ENCODE measurements around the gene C21orf58. TPM values are rescaled to one million over a fixed set of nuclear protein-coding genes. Genes with fewer than 3 reads are reported as not detected.

Gene C21orf58
- polyA plus RNA-seq, 1 of the 3 experiments (the other 2 are of a cell fraction): 9.7 TPM

DNA sequence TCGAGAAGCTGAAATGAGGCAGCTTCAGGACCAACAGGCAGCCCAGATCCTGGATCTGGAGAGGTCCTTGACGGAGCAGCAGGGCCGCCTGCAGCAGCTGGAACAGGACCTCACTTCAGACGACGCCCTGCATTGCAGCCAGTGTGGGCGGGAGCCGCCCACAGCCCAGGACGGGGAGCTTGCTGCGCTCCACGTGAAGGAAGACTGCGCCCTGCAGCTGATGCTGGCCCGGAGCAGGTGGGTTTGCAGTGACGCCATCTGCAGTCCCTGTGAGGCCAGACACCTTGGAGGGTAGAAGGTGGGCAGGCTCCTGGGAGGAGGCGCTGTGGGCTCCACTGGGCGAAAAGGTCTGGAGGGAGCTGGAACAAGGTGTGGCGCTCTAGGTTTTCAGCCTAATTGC is 40.0 kb upstream of the C21orf58 start:
- Histone ChIP-seq H3K4me1 (ENCODE audit: control insufficient read depth in 1 of 2, insufficient read depth in 2 of 2, low read depth in 1 of 2, low read length in 1 of 2) (no peaks in the 10 kb centered on the region), H3K4me2 (no peak overlapping the region), H3K4me3 (ENCODE audit: low read depth in 2 of 2, low read length in 1 of 2) (no peak overlapping the region), H3K36me3 (replicated peaks in 1 of 2; ENCODE audit: control insufficient read depth in 1 of 2, insufficient read depth in 2 of 2, low read length in 1 of 2) (peaks cover 24 to 35% of the 10 kb centered on the region in 2 experiments), H3K9me2 (no peaks in the 10 kb centered on the region), H3K9ac (no peak overlapping the region), H3K27ac (ENCODE audit: low read depth in 2 of 2, low read length in 1 of 2) (no peak overlapping the region), H3F3A (replicated peaks; ENCODE audit: insufficient read depth) (no peaks in the 10 kb centered on the region), H4K20me1 (ENCODE audit: insufficient read depth) (no peaks in the 10 kb centered on the region), H3K9me3 (no peaks in the 10 kb centered on the region), H3K79me2 (ENCODE audit: insufficient read depth) (peaks cover 17% of the 10 kb centered on the region), H2AFZ (ENCODE audit: low read depth) (no peak overlapping the region), H3K27me3 (ENCODE audit: insufficient read depth) (no peaks in the 10 kb centered on the region)
- DNase-seq: no peak
- TF ChIP-seq YY1 (IDR thresholded peaks at IDR 0.05; ENCODE audit: low read depth): no peak
- TF ChIP-seq, protein P1, sequence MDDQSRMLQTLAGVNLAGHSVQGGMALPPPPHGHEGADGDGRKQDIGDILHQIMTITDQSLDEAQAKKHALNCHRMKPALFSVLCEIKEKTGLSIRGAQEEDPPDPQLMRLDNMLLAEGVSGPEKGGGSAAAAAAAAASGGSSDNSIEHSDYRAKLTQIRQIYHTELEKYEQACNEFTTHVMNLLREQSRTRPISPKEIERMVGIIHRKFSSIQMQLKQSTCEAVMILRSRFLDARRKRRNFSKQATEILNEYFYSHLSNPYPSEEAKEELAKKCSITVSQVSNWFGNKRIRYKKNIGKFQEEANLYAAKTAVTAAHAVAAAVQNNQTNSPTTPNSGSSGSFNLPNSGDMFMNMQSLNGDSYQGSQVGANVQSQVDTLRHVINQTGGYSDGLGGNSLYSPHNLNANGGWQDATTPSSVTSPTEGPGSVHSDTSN (IDR thresholded peaks at IDR 0.05): no peak
- TF ChIP-seq NFIC (IDR thresholded peaks at IDR 0.05; ENCODE audit: borderline replicate concordance): no peak
- no peak for TF ChIP-seq FOXJ3 (CRISPR knock-in tag; IDR thresholded peaks at IDR 0.05)
- TF ChIP-seq GABPA (IDR thresholded peaks at IDR 0.05; ENCODE audit: low read depth): no peak
- POLR2A ChIA-PET: no interaction called here
- WGBS (ENCODE audit: low lambda C conversion rate): 89% methylated on average over 14 of the region's 16 CpGs
- CTCF ChIA-PET: interaction anchor here (0.8 kb wide), 1 partner anchor 35 kb away, joined by 3 read pairs; no protein-coding TSS in a partner anchor

DNA sequence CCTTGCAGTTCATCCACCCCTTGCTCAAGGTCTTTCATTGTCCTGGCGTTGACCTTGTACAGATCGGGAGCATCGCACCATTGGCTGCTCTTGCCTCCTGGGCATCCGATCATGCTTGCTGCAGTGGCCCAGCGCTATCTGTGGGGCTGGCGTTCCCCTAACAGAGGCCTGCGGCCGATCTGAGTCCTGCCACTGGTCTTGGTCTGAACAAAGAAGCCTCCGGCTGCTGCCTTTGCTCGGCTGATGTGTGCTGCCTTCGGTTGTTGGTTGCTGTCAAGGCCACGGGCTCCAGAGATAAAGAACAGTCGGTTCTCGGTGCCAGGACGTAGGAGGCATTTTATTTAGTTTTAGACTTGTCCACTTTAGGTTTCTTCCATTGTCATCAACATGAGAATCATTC is 39.3 kb upstream of the C21orf58 start:
- no peak overlapping the region for H3K27ac ChIP-seq (ENCODE audit: low read depth in 2 of 2, low read length in 1 of 2)
- no peak overlapping the region for H3K4me3 ChIP-seq (ENCODE audit: low read depth in 2 of 2, low read length in 1 of 2)
- TF ChIP-seq TEAD4 (IDR thresholded peaks at IDR 0.05; ENCODE audit: borderline replicate concordance, insufficient read depth) (no peak), POLR2AphosphoS5 (IDR thresholded peaks at IDR 0.05; ENCODE audit: low read depth, low read length) (no peak), JUND (IDR thresholded peaks at IDR 0.05) (no peak)
- H3K4me1 ChIP-seq (ENCODE audit: control insufficient read depth in 1 of 2, insufficient read depth in 2 of 2, low read depth in 1 of 2, low read length in 1 of 2): no peaks in the 10 kb centered on the region
- POLR2A ChIA-PET: no interaction called here
- H3K9me2 ChIP-seq: no peaks in the 10 kb centered on the region
- peaks cover 24 to 39% of the 10 kb centered on the region in 2 experiments for H3K36me3 ChIP-seq (replicated peaks in 1 of 2; ENCODE audit: control insufficient read depth in 1 of 2, insufficient read depth in 2 of 2, low read length in 1 of 2)
- no peak overlapping the region for H3K9ac ChIP-seq
- H3K4me2 ChIP-seq: no peak overlapping the region
- H3K79me2 ChIP-seq (ENCODE audit: insufficient read depth): peaks cover 11% of the 10 kb centered on the region; the same call in 1 of the 2 replicates
- H3K27me3 ChIP-seq (ENCODE audit: insufficient read depth): no peaks in the 10 kb centered on the region
- H3K9me3 ChIP-seq: no peaks in the 10 kb centered on the region
- WGBS (ENCODE audit: low lambda C conversion rate): 96% methylated on average over 5 of the region's 15 CpGs
- no peak overlapping the region for H2AFZ ChIP-seq (ENCODE audit: low read depth)
- H4K20me1 ChIP-seq (ENCODE audit: insufficient read depth): no peaks in the 10 kb centered on the region
- no peaks in the 10 kb centered on the region for H3F3A ChIP-seq (replicated peaks; ENCODE audit: insufficient read depth)
- CTCF ChIA-PET: no interaction called here
- DNase-seq: no peak

DNA sequence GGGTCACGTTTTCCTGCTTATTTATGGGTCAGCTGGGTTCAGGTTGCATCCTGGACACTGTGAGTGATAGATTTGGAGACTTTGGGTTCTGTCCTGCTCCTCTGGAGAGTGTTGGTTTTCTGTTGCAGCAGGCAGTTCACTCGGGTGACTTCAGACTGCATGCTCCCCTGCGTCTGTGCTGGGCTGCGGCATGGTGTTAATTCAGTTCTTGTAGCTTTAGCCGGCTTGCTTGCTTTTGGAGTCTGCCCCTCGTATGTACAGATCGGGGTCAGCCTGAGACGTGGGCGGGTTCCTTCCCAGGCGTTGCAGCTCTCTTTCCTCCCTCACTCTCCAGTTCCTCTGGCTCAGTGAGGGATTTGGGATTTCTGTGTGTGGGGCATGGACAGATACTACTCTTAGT is 38.3 kb upstream of the C21orf58 start:
- 0 out of 2 replicates have a peak, but pooled peaks cover 6% of the 10 kb centered on the region for H3K79me2 ChIP-seq (ENCODE audit: insufficient read depth)
- no peak overlapping the region for H3K4me2 ChIP-seq
- H4K20me1 ChIP-seq (ENCODE audit: insufficient read depth): no peaks in the 10 kb centered on the region
- no peaks in the 10 kb centered on the region for H3K27me3 ChIP-seq (ENCODE audit: insufficient read depth)
- ChIA-PET CTCF (no interaction called here), POLR2A (no interaction called here)
- no peaks in the 10 kb centered on the region for H3K9me3 ChIP-seq
- H3F3A ChIP-seq (replicated peaks; ENCODE audit: insufficient read depth): no peaks in the 10 kb centered on the region
- no peak overlapping the region for H3K27ac ChIP-seq (ENCODE audit: low read depth in 2 of 2, low read length in 1 of 2)
- WGBS (ENCODE audit: low lambda C conversion rate): 93% methylated on average over 8 of the region's 10 CpGs
- H3K4me3 ChIP-seq (ENCODE audit: low read depth in 2 of 2, low read length in 1 of 2): no peak overlapping the region
- H3K4me1 ChIP-seq (ENCODE audit: control insufficient read depth in 1 of 2, insufficient read depth in 2 of 2, low read depth in 1 of 2, low read length in 1 of 2): no peaks in the 10 kb centered on the region
- no peak for DNase-seq
- H3K9ac ChIP-seq: no peak overlapping the region
- H3K36me3 ChIP-seq (replicated peaks in 1 of 2; ENCODE audit: control insufficient read depth in 1 of 2, insufficient read depth in 2 of 2, low read length in 1 of 2): peaks cover 24 to 43% of the 10 kb centered on the region in 2 experiments
- no peak overlapping the region for H2AFZ ChIP-seq (ENCODE audit: low read depth)
- H3K9me2 ChIP-seq: no peaks in the 10 kb centered on the region
- TF ChIP-seq TEAD4 (IDR thresholded peaks at IDR 0.05; ENCODE audit: borderline replicate concordance, insufficient read depth) (no peak), GABPA (IDR thresholded peaks at IDR 0.05; ENCODE audit: low read depth) (no peak), SMC3 (IDR thresholded peaks at IDR 0.05; ENCODE audit: low read depth, low read length) (no peak), EZH2phosphoT487 (IDR thresholded peaks at IDR 0.05; ENCODE audit: borderline replicate concordance, low read depth) (no peak), FOSL2 (IDR thresholded peaks at IDR 0.05; ENCODE audit: borderline replicate concordance, low read depth) (no peak), NRF1 (IDR thresholded peaks at IDR 0.05; ENCODE audit: low read depth, low read length) (no peak), CHD2 (IDR thresholded peaks at IDR 0.05; ENCODE audit: low read length, partially characterized antibody) (no peak), POLR2AphosphoS5 (IDR thresholded peaks at IDR 0.05; ENCODE audit: low read depth, low read length) (no peak), RAD21 (IDR thresholded peaks at IDR 0.05; ENCODE audit: low read length) (no peak)
- TF ChIP-seq, protein P2, sequence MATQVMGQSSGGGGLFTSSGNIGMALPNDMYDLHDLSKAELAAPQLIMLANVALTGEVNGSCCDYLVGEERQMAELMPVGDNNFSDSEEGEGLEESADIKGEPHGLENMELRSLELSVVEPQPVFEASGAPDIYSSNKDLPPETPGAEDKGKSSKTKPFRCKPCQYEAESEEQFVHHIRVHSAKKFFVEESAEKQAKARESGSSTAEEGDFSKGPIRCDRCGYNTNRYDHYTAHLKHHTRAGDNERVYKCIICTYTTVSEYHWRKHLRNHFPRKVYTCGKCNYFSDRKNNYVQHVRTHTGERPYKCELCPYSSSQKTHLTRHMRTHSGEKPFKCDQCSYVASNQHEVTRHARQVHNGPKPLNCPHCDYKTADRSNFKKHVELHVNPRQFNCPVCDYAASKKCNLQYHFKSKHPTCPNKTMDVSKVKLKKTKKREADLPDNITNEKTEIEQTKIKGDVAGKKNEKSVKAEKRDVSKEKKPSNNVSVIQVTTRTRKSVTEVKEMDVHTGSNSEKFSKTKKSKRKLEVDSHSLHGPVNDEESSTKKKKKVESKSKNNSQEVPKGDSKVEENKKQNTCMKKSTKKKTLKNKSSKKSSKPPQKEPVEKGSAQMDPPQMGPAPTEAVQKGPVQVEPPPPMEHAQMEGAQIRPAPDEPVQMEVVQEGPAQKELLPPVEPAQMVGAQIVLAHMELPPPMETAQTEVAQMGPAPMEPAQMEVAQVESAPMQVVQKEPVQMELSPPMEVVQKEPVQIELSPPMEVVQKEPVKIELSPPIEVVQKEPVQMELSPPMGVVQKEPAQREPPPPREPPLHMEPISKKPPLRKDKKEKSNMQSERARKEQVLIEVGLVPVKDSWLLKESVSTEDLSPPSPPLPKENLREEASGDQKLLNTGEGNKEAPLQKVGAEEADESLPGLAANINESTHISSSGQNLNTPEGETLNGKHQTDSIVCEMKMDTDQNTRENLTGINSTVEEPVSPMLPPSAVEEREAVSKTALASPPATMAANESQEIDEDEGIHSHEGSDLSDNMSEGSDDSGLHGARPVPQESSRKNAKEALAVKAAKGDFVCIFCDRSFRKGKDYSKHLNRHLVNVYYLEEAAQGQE (IDR thresholded peaks at IDR 0.05; ENCODE audit: low read depth, low read length): no peak
- TF ChIP-seq, protein P1 (IDR thresholded peaks at IDR 0.05): no peak
